ENCODE data around the gene COP1.

The COP1 gene

DNA sequence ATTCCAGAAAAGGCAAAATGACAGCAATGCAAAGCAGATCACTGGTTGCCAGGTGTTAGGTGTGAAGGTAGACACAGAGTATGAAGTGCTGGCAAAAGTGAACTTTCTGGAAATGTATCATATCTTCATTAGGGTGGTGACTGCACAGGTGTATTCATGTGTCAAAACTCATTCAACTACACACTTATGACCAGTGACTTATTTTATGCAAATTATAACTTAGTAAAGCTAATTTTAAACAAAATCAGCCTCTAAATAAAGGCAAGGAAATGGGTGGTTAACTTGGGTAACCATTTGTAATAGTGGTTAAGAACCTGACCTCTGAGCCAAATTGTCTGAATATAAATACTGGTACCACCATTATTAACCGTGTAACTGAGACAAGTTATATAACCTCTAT is 7.4 kb downstream of the COP1 start:
- TF ChIP-seq, protein P1, sequence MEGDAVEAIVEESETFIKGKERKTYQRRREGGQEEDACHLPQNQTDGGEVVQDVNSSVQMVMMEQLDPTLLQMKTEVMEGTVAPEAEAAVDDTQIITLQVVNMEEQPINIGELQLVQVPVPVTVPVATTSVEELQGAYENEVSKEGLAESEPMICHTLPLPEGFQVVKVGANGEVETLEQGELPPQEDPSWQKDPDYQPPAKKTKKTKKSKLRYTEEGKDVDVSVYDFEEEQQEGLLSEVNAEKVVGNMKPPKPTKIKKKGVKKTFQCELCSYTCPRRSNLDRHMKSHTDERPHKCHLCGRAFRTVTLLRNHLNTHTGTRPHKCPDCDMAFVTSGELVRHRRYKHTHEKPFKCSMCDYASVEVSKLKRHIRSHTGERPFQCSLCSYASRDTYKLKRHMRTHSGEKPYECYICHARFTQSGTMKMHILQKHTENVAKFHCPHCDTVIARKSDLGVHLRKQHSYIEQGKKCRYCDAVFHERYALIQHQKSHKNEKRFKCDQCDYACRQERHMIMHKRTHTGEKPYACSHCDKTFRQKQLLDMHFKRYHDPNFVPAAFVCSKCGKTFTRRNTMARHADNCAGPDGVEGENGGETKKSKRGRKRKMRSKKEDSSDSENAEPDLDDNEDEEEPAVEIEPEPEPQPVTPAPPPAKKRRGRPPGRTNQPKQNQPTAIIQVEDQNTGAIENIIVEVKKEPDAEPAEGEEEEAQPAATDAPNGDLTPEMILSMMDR (IDR thresholded peaks at IDR 0.05; ENCODE audit: insufficient read depth, low read depth, low read length, missing control alignments), result no peak
- no peak overlapping the region for H3K4me3 ChIP-seq (ENCODE audit: low read depth, low read length)
- DNase-seq (ENCODE audit: low read depth), result no peak

DNA sequence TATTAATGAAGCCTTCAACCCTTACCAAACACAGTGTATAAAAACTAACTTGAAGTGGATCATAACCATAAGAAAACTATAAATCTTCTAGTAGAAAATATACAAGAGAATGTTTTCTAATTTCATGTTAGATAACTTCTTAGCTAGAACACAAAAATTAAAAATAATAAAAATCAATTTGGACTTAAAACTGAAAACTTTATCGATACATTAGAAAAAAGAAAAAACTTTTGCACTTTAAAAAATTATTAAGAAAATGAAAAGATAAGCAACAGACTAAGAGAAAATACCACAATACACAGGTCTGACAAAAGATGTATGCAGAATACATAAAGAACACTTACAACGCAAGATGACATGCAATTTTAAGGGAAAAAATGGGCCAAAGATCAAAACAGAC is 8.7 kb downstream of the COP1 start:
- TF ChIP-seq, protein P1 (IDR thresholded peaks at IDR 0.05; ENCODE audit: insufficient read depth, low read depth, low read length, missing control alignments), result no peak
- no peak overlapping the region for H3K4me3 ChIP-seq (ENCODE audit: low read depth, low read length)

DNA sequence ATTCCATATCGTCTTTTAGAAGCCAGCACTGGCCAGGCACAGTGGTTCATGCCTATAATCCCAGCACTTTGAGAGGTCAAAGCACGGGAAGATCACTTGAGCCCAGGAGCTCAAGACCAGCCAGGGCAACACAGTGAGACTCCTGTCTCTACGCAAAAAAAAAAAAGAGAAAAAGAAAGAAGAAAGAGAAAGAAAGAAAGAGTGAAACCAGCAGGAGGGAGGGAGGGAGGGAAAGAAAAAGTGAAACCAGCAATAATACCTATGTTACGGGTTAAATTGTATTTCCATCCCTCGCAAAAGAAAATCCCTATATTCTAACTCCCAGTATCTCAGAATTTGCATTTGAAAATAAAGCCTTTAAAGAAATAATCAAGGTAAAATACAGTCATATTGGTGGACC is 10.4 kb downstream of the COP1 start:
- no peak overlapping the region for H3K4me3 ChIP-seq (ENCODE audit: low read depth, low read length)
- TF ChIP-seq, protein P1 (IDR thresholded peaks at IDR 0.05; ENCODE audit: insufficient read depth, low read depth, low read length, missing control alignments), result no peak
- DNase-seq (ENCODE audit: low read depth), result no peak

More for the DNA sequence above, 8.7 kb downstream of the COP1 start:
- no peak for DNase-seq (ENCODE audit: low read depth)

DNA sequence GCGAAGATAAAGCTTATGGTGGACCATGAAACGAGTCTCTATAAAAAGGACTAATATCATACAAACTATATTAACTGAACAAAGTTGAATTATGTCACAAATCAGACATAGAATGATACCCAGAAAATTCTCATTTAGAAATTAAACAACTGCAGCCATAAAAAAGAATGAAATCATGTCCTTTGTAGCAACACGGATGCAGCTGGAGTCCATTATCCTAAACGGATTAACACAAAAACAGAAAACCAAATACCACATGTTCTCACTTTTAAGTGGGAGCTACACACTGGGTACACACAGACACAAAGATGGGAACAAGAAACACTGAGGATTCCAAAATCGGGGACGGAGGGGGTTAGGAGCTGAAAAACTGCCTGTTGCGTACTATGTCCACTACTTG is 11.5 kb downstream of the COP1 start:
- no peak for DNase-seq (ENCODE audit: low read depth)
- no peak overlapping the region for H3K4me3 ChIP-seq (ENCODE audit: low read depth, low read length)
- TF ChIP-seq, protein P1 (IDR thresholded peaks at IDR 0.05; ENCODE audit: insufficient read depth, low read depth, low read length, missing control alignments), result no peak

DNA sequence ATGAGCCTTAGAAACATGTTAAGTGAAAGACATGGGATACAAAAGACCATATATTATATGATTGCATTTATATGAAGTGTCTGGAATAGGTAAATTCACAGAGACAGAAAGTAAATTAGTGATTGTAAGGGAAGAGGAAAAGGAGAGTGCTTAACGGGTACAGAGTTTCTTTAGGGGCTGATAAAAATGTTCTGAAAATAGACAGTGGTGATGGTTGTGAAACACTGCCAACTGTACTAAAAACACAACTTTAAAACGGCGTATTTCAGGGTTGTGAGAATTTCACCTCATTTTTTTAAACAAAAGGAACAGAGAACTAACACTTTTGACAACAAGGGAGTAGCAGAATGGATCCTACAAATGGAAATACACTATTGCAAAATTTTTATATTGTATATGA is 13.4 kb downstream of the COP1 start:
- no peak overlapping the region for H3K4me3 ChIP-seq (ENCODE audit: low read depth, low read length)
- DNase-seq (ENCODE audit: low read depth), result no peak
- TF ChIP-seq, protein P1 (IDR thresholded peaks at IDR 0.05; ENCODE audit: insufficient read depth, low read depth, low read length, missing control alignments), result no peak

DNA sequence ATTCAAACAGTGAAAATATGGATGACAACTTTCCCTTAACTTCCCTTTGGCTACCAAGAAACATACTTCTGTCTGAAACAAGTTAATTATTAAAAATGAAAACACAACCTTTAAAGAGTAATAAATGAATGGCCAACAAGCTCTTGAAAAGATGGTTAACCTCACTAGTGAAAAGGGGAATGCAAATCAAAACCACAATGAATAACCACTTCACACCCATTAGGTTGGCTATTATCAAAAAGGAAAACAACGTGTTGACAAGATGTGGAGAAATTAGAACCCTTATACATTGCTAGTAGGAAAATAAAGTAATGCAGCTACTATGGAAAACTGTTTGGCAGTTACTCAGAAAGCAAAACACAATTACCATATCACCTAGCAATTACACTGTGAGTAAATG is 14.1 kb downstream of the COP1 start:
- TF ChIP-seq, protein P1 (IDR thresholded peaks at IDR 0.05; ENCODE audit: insufficient read depth, low read depth, low read length, missing control alignments), result no peak

DNA sequence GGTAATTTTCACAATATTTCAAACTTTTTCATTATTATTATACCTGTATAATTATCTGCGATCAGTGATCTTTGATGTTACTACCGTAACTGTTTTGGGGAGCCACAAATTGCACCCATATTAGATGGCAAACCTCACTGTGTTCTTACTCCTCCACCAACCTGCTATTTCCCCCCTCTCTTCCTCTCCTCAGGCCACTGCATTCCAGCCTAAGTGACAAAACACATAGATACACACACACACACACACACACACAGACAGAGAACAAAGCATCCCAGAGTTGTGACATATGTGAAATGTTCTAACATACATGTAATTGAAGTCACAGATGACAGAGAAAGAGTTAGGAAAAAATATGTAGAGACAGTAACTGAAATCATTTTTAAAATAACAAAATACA is 18.5 kb downstream of the COP1 start:
- DNase-seq (ENCODE audit: low read depth), result no peak
- TF ChIP-seq, protein P1 (IDR thresholded peaks at IDR 0.05; ENCODE audit: insufficient read depth, low read depth, low read length, missing control alignments), result no peak
- H3K4me3 ChIP-seq (ENCODE audit: low read depth, low read length), result no peak overlapping the region

More for the DNA sequence above, 14.1 kb downstream of the COP1 start:
- DNase-seq (ENCODE audit: low read depth), result peak; percentile 52
- no peak overlapping the region for H3K4me3 ChIP-seq (ENCODE audit: low read depth, low read length)
